Hematopoietic multipotent progenitor cell treated with erythropoietin and hydrocortisone succinate and interleukin-3 and kit ligand, for 17 days (in vitro differentiated cells): ENCODE data around the gene ELK4.

Source experiments
- DNase-seq: peaks from one replicate; pipeline ENCODE4 v3.0.0-alpha.2; 2015; ENCODE audit warnings: low spot score

Gene ELK4

DNA sequence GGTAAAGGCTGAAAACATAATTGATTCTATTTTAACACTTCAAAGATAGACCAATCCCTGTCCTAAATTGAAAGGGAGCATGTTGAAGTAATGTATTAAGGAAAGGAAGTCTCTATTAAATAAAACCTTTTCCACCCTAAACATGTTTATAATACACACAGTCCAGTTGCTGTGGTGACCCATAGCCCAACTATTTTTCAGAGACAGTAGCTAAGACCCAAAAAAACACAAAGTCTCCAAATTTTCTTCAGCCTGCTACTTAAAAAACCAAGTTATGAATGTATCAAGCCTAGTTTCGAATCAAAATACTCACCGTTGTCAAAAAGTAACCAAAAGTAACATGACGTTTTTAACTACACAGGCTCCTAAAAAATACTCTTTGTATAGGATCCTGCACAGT is 1.6 kb downstream of the ELK4 start:
- DNase-seq = no peak

DNA sequence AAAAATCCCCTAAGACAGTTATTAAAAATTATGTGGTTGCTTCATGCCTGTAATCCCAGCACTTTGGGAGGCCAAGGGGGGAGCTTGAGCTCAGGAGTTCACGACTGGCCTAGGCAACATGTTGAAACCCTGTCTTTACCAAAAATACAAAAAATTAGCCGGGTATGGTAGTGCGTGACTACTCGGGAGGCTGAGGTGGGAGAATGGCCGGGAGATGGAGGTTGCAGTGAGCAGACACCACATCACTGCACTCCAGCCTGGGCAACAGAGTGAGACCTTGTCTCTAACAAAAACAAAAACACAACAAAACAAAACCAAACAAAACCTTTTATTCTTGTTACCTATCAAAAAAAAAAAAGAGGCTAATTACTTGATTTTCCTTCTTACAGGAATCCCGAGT is 2.1 kb downstream of the ELK4 start:
- DNase-seq = no peak

DNA sequence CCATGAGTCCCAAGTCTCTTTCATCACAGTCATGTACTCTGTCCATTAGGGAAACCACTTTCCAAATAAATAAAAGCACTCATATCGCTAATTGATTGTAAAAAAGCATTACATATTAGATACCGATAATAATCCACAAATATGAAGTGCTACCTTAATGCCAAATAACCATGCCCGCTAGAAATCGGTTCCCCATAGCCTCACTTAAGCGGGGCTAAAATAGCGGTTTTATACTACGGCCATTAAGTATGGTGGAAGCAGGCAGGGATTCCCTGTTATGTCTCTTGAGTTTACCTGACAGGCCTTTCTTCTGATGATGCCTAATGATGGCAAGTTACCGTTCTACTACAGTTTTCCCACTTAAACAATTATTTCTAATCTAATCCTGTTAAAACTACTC is 3.9 kb downstream of the ELK4 start:
- DNase-seq = no peak

DNA sequence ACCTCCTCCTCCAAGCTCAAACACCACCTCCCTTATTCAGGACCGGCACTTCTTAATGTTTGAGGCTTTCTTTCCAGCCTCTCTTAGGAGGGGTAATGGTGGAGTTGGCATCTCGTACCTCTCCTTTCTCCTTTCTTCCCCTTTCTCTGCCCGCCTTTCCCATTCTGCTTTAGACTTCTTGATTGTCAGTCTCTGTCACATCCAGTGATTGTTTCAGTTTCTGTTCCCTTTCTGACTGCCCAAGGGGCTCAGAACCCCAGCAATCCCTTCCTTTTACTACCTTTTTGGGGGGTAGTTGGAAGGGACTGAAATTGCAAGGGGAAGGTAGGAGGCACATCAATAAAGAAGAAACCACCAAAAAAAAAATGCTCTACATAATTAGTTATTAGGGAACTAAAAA is 5.6 kb downstream of the ELK4 start:
- no peak for DNase-seq

DNA sequence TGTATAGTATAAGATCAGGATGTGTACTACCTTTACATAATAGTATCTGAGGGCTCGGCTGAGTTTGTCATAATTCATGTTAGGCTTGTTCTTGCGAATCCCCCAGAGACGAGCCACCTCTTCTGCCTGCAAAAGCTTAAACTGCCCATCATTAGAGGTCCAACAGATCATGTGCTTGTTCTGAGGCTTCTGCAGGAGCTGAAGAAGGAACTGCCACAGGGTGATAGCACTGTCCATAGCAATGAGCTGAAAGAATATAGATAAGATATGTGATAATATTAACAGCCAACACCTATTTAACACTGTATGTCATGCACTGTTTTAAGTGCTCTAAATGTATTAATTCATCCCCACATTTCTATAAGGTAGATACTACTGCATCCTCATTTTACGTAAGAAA is 8.2 kb downstream of the ELK4 start:
- no peak for DNase-seq

DNA sequence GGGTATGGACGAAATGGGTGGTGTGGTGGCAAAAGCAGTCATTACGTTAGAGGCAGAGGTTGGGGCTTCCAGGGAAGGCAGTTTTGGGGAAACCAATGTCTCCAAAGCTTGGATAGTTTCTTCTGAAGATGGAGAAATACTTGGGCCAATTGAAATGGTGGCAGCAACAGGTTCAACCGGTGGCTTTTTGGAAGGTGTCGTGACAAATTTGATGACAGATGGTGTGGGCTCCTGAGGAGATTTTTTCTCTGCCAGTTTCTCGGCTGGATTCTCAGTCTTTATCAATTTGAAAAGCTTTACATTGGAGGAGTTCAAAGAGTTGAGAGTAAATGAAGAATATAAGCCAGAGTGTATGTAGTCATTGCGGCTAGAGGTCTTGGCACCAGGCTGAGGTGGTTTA is 11.5 kb downstream of the ELK4 start:
- no peak for DNase-seq

DNA sequence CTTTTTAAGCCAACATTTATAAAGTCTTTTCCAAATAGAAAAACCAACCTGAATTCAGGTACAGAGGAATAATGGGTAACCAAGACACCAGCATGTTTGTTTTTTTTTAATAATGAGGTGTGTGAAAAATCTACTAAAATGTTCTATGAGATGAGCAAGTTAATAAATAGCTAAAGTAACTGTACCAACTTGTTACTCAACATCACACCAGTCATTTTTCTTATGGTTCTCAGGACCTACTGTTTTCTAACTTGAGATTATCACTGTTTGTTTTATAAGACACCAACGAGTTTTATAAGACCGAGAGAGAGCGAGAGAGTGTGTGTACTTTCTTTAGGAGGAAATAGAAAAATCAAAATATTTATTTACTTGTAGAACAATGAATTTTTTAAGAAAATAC is 12.4 kb downstream of the ELK4 start:
- no peak for DNase-seq

DNA sequence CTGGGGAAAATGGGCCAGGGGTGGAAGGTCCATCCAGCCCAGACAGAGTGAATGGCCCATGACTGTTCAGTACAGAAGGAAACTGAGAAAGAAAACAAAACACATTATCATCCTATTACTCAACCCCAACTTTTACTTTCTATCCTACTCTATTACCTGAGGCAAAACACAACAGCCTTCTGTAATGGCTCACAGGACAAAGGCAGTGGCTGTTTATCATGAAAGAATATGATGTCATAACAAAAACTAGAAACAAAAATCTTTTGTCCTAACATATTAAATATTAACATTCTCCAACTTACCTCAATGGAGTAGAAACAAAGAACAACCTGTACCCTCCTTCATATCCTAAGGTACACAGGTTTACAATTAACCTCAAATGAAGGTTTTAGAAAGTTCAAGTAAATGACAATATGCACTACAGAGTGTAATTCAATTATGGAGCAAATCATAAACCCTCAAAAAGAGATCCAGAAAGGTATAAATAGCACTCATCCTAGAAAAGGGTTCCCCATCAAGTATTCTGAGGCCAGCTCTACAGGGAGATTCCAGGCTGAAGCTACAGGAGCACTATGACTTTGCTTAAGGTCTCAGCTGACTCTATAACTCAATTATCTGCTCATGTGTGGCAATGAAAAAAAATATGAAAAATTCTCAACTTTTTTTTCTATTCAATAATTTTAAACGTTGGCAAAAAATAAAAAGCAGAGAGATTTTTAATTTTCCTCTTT is 15.1 kb downstream of the ELK4 start:
- no peak for DNase-seq

DNA sequence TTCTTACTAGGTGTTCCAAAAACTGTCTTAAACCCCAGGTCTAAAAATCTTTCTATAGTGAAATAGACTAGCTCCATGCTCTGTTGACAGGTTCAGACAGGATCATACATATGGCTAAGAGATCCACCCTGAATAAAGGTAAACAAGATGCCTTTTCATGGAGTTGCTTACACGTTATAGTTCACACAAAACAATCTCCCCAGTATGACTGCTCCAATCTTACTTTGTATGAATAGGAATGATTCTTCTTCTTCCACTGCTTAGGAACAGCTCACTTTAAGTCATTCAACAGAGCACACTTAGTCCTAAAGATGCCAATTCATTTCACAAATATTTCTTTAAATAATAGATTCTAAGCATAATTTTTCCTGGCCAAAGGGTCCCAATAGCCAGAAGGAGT is 16.0 kb downstream of the ELK4 start:
- DNase-seq = no peak

DNA sequence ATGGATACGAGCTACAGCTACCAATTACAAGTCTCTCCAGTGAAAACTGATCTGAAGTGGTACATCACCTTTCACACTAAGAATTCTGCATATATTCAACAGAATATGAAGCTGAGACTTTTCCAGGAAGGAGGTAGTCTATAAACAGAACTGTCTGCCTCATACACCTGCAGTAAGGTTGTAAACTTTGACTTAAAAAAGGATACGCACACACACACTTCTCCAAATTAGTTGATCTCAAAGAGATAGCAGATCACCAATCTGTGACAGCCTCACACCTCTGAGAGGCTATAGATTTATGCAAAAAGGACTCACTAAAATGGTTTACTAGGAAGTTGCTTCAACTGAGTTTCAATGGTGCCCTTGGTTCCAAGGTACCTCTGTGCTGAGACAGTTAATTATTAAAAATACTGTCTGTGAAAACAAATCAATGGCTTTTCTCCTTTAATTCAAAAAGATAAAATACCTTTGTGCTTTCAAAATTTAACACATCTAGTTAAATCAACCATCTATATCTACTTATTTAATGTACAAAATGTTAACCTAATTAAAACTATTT is 17.9 kb downstream of the ELK4 start:
- no peak for DNase-seq

DNA sequence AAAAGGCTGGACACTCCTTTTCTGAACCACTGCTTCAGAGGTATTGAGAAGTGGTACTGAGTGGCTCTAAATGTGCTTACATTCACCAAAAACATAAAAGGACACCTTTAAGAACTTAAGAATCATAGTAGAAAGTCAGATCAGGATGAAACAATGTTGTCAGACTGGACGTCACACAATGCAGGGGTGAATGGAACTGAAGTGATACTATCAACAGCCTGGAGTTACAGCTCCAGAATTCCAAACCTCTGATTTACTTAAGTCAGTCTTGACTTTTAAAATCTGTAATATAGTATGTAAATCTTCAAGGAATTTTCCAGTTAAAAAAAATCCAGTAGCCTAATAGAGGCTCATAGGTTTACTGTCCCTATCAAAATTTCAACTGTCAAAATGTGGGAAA is 19.3 kb downstream of the ELK4 start:
- no peak for DNase-seq

DNA sequence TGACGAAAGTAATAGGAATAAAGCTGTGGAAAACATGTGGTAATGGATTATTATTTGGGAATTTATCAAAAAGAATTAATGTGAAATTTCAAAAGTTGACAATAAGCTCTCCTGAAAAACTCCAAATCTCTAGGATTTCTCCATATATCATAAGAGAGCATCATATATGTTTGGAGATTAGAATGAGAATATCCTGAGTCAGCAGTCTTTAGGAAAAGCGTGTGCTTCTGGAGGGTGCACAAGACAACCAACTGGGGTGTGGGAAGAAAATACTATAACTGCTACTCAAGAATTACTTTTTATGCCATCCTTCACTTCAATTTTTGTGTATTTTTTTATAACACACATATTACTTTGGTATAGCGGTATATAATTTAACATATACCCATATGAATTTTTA is 19.7 kb downstream of the ELK4 start:
- no peak for DNase-seq

DNA sequence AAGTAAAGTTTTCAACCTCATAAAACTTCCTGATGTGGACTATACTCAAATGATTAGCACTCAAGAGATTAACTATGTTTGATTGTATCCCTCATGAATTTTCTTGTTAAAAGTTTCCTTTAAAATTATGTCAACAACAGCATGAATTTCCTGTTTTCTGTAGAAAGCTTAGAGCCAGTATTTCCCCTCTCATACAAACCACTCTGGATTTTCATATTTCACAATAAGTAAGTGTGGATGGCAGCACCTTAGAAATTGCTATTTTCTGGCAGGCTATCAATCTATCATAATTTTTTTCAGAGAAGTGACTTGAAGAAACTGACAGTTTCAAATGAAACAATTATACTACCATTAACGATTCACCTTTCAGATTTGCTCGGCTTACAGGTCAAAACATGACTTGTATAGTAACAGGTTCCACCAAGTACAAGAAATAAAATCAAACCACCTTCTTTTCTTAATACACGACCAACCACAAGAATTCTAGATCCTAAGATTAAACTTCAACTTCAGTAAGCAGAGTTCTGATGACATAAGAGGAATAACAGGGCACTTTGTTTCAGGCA is 20.8 kb downstream of the ELK4 start:
- no peak for DNase-seq

DNA sequence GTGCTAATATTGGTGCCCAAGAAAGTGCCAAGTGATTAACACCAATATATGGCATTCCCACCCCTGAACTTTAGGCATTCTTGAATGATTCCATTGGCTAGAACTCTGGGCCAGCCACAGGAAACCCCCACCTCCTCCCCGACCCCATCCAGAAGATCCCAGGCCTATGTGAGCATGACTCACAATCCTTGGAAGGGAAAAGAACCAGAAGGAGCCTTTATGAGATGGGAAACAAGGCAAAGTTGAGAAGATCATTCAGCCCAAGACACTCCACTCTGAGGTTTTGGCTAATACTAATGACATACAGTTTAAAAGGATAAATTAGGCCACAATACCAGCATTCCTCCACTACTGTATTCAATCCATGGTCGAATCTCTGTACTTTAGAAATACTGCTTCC is 21.8 kb downstream of the ELK4 start:
- DNase-seq = no peak

DNA sequence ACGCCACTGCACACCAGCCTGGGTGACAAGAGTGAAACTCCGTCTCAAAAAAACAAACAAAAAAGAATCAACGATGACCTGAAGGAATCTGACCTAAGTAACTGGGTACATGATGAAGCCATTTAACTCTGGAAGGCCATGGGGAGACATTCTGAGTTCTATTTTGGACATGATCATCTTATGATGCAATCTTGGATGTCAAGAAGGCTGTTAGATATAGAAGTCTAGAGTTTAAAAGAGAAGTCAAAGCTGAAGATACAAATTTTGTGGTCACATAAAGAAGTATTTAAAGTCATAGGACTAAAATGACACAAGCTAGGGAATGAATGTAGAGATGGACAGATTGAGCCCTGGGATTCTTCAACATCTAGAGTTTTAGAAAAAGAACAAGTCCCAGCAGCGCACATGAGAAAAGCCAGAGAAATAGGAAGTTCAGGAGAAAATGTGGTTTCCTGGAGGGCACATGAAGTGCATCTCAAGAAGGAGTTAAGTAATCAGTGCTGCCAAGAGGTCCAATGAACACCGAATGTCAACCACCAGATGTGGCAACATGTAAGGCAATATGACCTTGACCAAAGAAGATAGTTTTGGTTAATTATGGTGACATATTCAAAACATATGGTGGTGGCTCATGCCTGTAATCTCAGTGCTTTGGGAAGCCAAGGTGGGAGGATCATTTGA is 26.8 kb downstream of the ELK4 start:
- DNase-seq = no peak

DNA sequence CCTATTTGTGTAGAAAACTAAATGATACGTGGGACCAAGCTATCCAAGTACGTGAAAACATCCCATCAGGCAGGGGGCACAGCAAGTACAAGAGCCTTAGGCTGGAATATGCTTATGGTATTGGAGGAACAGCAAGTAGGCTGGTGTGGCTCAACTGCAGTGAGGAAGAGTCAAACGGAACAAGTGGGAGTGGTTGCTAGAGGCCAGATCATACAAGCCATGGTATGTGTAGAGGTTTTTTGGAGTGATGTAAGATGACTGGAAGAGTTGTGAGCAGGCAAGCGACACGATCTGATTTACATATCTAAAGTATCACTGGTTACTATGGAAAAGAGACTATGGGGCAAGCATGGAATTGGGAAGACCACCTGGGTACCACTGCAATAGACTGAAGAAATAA is 27.8 kb downstream of the ELK4 start:
- DNase-seq = no peak

DNA sequence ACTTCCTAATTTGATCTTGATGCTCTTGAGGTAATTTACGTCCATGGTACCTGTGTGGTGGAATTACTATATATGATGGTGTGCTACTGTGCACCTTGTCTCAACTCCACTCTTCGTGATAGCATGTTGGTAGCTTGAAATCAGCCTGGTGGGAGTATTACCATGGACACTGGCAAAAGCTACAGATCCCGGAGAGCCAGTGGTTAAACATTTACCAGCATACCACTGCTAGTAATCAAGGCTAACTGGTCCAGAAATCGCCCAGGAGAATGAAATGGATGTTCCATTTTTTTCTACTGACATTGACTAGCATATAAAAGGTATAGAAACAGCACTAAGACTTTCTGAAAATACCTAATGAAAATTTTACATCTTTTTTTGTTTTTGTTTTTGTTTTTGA is 30.6 kb downstream of the ELK4 start:
- no peak for DNase-seq

DNA sequence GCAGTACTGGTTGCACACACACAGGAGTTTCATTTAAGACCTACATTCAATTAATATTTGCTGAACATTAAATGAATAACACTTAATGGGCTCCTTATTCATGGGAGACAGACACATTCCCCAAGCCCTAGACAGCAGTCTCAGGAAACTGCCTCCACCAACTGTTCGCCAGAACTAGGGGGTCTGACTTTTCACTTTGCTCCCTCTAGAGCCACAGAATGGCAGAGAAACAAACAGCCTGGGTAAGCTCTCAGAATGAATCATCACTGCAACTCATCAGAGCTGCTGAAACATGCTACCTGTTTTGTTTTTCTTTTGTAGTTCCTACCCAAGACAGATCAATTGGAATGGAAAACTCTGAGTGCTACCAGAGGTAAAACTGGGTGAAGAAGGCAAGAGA is 31.7 kb downstream of the ELK4 start:
- DNase-seq = no peak

DNA sequence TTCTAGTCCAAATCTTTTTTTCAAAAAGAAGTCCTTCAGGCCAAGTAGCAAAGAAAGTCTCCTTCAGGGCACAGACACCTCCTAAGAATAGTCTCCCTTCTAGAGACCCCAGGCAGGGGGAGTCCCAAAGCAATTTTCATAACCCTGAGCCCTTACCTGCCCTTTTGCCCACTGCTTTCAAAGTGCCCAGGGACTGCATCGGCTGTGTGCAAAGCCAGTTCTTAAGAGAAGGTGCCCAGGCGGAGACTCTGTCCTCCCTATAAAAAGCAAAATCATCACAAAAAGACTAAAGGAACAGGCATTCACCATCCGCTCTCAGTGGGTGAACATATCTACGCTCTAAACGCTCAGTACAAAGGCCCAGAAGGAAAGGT is 32.2 kb downstream of the ELK4 start:
- no peak for DNase-seq

DNA sequence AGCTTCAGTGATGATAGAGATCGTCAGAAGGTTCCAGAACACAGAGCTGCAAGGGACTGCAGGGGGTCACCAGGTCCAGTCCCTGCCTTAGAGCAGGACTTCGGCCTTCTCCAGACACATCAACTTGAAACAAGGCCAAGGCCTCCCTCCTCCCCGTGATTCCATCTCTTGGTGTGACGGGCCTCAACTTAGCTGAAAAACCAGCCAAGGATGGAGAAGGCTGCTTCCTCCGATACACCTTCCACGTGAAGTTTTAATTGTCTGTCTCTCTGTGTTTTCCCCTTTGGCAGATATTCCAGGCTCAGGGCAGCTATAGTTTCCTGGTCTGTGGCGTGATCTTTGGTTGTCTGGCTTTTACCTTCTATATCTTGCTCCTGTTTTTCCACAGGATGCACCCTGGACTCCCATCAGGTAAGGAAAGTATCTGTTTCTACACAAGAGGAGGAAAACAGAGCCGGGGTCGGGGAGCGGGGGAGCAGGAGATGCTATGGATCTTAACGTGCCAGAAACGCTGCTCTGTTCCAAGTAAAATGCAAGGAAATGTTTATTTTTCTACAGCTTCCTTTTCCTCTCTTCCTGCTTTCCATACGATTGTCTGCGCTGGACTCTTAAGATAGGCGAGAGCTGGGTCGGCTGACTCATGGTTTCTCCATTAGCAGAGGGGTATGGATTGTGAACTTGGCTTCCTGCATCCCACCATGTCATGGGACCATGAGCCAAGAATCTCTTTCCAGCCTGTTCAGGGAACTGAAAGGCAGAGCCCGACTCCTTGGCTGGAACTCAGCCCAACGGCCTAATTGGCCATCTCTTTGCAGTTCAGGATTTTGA is 32.8 kb downstream of the ELK4 start:
- no peak for DNase-seq

DNA sequence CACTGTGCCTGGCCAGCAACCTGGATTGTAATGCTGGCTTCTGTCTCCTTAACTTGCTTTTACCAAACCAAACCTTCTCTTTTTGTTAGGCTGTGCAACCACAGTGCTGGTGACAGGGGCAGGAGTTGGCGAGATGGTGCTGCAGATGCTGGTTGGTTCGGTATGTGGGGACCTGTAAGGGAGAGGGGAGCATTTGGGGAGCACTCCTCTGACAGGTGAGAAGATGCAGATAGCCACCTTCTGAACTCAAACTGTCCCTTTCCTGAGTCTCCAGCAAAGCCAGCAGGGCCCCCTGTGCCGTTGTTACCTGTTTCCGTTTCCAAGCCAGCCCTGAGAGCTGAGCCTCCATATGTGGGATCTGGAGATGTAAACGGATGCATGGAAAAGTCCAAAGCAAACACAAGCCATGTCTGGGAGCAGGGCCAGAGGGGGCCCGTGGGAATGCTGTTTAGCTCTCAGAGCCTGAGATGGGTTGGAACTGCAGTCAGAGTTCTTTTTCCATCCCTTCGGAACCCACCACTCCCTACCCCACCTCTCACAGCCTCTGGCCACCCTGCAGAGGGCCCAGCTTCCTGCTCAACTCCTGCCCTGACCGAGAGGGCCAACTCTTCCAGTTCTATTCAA is 34.0 kb downstream of the ELK4 start:
- DNase-seq = no peak

DNA sequence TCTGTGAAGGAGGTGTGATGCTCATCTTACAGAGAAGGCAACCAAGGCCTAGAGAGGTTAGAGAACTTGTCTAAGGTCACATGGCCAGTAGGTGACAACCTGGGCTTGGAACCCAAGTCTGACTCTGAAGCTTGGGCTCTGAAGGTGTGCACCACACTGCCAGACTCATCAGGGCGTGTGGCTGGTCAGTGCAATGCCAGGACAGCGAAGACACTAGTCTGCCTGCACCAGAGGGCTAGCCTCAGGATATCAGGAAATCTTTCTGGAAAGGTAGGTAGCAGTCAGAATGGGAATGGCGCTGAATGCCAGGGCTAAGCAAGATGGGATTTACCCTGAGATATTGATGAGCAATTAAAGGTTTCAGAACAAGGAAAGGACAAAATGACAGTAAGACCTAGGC is 34.9 kb downstream of the ELK4 start:
- DNase-seq = no peak
